ENCODE data around the gene RAB8B.

Gene RAB8B

DNA sequence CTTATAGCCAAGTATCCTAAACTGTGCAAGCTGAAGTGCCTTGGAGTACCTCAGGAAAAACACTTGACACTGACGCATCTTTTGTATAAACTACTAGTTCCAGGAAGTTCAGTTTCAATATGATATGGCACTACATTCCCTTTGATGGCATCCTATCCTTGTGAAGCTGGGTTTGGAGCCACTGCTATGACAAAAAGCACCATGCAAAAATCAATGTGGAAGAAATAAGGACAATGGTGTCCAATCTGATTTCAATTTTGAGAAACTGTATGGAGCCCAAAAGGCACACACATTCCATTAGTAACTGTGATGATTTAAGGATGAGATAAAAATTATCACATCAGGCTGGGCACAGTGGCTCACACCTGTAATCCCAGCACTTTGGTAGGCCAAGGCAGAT, 37.7 kb upstream of the RAB8B start:
- Histone ChIP-seq H3K4me1 (ENCODE audit: control insufficient read depth, insufficient read depth, low read length) (no peaks in the 10 kb centered on the region), H3K36me3 (ENCODE audit: control insufficient read depth in 2 of 2, insufficient read depth in 1 of 2, low read length in 2 of 2) (peaks cover 11 to 39% of the 10 kb centered on the region in 2 experiments), H3K9me3 (ENCODE audit: control insufficient read depth, insufficient read depth, low read depth, low read length) (no peaks in the 10 kb centered on the region), H3K27ac (ENCODE audit: extremely low read depth, low read depth, low read length) (no peak overlapping the region), H3K4me3 (ENCODE audit: low read depth, low read length) (no peak overlapping the region)
- ChIA-PET POLR2A (no interaction called here), CTCF (no interaction called here)
- TF ChIP-seq ZNF585B (tag by site-specific recombination; IDR thresholded peaks at IDR 0.05) (no peak), ZNF837 (tag by site-specific recombination; IDR thresholded peaks at IDR 0.05) (no peak), SCRT2 (tag by site-specific recombination; IDR thresholded peaks at IDR 0.05) (no peak), ZBTB17 (tag by site-specific recombination; IDR thresholded peaks at IDR 0.05) (no peak), EGR2 (tag by site-specific recombination; IDR thresholded peaks at IDR 0.05; ENCODE audit: low read depth) (no peak), ZNF558 (tag by site-specific recombination; IDR thresholded peaks at IDR 0.05) (no peak), ZNF391 (tag by site-specific recombination; IDR thresholded peaks at IDR 0.05; ENCODE audit: borderline replicate concordance, low read depth) (no peak), ZNF530 (tag by site-specific recombination; IDR thresholded peaks at IDR 0.05; ENCODE audit: low read depth) (no peak)
- TF ChIP-seq, protein P1, sequence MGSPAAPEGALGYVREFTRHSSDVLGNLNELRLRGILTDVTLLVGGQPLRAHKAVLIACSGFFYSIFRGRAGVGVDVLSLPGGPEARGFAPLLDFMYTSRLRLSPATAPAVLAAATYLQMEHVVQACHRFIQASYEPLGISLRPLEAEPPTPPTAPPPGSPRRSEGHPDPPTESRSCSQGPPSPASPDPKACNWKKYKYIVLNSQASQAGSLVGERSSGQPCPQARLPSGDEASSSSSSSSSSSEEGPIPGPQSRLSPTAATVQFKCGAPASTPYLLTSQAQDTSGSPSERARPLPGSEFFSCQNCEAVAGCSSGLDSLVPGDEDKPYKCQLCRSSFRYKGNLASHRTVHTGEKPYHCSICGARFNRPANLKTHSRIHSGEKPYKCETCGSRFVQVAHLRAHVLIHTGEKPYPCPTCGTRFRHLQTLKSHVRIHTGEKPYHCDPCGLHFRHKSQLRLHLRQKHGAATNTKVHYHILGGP (tag by site-specific recombination; IDR thresholded peaks at IDR 0.05), result no peak
- TF ChIP-seq, protein P2, sequence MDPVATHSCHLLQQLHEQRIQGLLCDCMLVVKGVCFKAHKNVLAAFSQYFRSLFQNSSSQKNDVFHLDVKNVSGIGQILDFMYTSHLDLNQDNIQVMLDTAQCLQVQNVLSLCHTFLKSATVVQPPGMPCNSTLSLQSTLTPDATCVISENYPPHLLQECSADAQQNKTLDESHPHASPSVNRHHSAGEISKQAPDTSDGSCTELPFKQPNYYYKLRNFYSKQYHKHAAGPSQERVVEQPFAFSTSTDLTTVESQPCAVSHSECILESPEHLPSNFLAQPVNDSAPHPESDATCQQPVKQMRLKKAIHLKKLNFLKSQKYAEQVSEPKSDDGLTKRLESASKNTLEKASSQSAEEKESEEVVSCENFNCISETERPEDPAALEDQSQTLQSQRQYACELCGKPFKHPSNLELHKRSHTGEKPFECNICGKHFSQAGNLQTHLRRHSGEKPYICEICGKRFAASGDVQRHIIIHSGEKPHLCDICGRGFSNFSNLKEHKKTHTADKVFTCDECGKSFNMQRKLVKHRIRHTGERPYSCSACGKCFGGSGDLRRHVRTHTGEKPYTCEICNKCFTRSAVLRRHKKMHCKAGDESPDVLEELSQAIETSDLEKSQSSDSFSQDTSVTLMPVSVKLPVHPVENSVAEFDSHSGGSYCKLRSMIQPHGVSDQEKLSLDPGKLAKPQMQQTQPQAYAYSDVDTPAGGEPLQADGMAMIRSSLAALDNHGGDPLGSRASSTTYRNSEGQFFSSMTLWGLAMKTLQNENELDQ (tag by site-specific recombination; IDR thresholded peaks at IDR 0.05; ENCODE audit: low read depth), result no peak
- TF ChIP-seq, protein P3, sequence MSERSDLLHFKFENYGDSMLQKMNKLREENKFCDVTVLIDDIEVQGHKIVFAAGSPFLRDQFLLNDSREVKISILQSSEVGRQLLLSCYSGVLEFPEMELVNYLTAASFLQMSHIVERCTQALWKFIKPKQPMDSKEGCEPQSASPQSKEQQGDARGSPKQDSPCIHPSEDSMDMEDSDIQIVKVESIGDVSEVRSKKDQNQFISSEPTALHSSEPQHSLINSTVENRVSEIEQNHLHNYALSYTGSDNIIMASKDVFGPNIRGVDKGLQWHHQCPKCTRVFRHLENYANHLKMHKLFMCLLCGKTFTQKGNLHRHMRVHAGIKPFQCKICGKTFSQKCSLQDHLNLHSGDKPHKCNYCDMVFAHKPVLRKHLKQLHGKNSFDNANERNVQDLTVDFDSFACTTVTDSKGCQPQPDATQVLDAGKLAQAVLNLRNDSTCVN (tag by site-specific recombination; optimal IDR thresholded peaks at IDR 0.05), result no peak
- TF ChIP-seq, protein P4, sequence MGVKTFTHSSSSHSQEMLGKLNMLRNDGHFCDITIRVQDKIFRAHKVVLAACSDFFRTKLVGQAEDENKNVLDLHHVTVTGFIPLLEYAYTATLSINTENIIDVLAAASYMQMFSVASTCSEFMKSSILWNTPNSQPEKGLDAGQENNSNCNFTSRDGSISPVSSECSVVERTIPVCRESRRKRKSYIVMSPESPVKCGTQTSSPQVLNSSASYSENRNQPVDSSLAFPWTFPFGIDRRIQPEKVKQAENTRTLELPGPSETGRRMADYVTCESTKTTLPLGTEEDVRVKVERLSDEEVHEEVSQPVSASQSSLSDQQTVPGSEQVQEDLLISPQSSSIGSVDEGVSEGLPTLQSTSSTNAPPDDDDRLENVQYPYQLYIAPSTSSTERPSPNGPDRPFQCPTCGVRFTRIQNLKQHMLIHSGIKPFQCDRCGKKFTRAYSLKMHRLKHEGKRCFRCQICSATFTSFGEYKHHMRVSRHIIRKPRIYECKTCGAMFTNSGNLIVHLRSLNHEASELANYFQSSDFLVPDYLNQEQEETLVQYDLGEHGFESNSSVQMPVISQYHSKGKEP (tag by site-specific recombination; IDR thresholded peaks at IDR 0.05), result no peak
- TF ChIP-seq, protein P5, sequence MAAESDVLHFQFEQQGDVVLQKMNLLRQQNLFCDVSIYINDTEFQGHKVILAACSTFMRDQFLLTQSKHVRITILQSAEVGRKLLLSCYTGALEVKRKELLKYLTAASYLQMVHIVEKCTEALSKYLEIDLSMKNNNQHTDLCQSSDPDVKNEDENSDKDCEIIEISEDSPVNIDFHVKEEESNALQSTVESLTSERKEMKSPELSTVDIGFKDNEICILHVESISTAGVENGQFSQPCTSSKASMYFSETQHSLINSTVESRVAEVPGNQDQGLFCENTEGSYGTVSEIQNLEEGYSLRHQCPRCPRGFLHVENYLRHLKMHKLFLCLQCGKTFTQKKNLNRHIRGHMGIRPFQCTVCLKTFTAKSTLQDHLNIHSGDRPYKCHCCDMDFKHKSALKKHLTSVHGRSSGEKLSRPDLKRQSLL (tag by site-specific recombination; IDR thresholded peaks at IDR 0.05), result no peak
- TF ChIP-seq, protein P6, sequence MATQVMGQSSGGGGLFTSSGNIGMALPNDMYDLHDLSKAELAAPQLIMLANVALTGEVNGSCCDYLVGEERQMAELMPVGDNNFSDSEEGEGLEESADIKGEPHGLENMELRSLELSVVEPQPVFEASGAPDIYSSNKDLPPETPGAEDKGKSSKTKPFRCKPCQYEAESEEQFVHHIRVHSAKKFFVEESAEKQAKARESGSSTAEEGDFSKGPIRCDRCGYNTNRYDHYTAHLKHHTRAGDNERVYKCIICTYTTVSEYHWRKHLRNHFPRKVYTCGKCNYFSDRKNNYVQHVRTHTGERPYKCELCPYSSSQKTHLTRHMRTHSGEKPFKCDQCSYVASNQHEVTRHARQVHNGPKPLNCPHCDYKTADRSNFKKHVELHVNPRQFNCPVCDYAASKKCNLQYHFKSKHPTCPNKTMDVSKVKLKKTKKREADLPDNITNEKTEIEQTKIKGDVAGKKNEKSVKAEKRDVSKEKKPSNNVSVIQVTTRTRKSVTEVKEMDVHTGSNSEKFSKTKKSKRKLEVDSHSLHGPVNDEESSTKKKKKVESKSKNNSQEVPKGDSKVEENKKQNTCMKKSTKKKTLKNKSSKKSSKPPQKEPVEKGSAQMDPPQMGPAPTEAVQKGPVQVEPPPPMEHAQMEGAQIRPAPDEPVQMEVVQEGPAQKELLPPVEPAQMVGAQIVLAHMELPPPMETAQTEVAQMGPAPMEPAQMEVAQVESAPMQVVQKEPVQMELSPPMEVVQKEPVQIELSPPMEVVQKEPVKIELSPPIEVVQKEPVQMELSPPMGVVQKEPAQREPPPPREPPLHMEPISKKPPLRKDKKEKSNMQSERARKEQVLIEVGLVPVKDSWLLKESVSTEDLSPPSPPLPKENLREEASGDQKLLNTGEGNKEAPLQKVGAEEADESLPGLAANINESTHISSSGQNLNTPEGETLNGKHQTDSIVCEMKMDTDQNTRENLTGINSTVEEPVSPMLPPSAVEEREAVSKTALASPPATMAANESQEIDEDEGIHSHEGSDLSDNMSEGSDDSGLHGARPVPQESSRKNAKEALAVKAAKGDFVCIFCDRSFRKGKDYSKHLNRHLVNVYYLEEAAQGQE (tag by site-specific recombination; IDR thresholded peaks at IDR 0.05), result no peak
